ENCODE measurements around the gene EXOC6B.

DNA sequence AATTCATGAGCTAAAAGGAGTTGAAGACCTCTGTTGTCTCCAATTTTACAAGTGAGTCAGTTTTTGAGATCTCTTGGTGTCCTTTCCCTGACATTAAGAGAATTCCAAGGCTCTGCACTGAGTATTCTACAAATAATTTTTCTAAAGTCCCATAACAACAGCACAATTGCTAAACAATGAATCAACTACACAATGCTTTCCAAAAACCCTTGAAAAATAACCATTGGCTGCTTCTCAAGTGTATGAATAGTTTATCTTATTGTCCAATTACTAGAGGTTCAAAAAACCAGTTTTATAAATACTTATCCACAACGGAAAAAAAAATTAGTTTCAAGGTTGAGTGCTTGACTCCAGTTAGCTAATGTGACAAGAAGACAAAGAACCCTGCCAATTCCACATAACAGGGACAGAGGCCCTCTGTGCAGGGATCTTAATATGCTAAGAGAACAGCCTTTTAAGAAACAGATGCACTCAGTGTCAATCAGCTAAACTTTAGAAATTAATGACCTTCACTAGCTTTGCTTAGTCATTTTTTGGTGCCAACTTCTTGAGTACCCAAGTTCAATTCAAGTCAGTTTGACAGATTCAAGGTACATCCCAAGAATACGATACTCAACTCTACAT lies 411.6 kb downstream of the EXOC6B start:
- TF ChIP-seq, protein P1, sequence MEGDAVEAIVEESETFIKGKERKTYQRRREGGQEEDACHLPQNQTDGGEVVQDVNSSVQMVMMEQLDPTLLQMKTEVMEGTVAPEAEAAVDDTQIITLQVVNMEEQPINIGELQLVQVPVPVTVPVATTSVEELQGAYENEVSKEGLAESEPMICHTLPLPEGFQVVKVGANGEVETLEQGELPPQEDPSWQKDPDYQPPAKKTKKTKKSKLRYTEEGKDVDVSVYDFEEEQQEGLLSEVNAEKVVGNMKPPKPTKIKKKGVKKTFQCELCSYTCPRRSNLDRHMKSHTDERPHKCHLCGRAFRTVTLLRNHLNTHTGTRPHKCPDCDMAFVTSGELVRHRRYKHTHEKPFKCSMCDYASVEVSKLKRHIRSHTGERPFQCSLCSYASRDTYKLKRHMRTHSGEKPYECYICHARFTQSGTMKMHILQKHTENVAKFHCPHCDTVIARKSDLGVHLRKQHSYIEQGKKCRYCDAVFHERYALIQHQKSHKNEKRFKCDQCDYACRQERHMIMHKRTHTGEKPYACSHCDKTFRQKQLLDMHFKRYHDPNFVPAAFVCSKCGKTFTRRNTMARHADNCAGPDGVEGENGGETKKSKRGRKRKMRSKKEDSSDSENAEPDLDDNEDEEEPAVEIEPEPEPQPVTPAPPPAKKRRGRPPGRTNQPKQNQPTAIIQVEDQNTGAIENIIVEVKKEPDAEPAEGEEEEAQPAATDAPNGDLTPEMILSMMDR (IDR thresholded peaks at IDR 0.05): no peak
- TF ChIP-seq POLR2A (IDR thresholded peaks at IDR 0.05): no peak
